Upper lobe of left lung (tissue), 6 donors: Measurements from ENCODE around the gene CEBPB. TPM values are rescaled to one million over a fixed set of nuclear protein-coding genes. Genes with fewer than 3 reads are reported as not detected.

Experiments
- ATAC-seq, 2 donors: fragments of 200-7000 bp; cut with Tn5 transposase; one replicate each; pipeline ENCODE4 v1.9.1; 2022; ENCODE audit warnings: mild to moderate bottlenecking in 2 of 2, moderate library complexity in 2 of 2; ENCODE audit not compliant: low FRiP score in 2 of 2
- DNase-seq, 2 donors: peaks; one replicate each; pipeline ENCODE4 v3.0.0-alpha.2; 2019 to 2020
- H3K27ac ChIP-seq, 4 donors: fragments of 200-600 bp; sonication (generic); one replicate each; pipeline ENCODE4 v1.5.1; 2016 to 2019
- H3K27me3 ChIP-seq, 4 donors: fragments of 200-600 bp; sonication (generic); one replicate each; pipeline ENCODE4 v1.5.1; 2017 to 2019
- H3K36me3 ChIP-seq, 4 donors: fragments of 200-600 bp; sonication (generic); one replicate each; pipeline ENCODE4 v1.5.1; 2016 to 2019
- H3K4me1 ChIP-seq, 4 donors: fragments of 200-600 bp; sonication (generic); one replicate each; pipeline ENCODE4 v1.5.1; 2018 to 2019
- H3K4me3 ChIP-seq, 4 donors: fragments of 200-600 bp; sonication (generic); one replicate each; pipeline ENCODE4 v1.5.1; 2017 to 2019; ENCODE audit warnings: mild to moderate bottlenecking in 2 of 4, moderate library complexity in 1 of 4
- H3K9me3 ChIP-seq, 4 donors: fragments of 200-600 bp; sonication (generic); one replicate each; pipeline ENCODE4 v1.5.1; 2018 to 2019
- EP300 ChIP-seq, 4 donors: sonication (generic); formaldehyde crosslinking; IDR thresholded peaks; one replicate each; pipeline ENCODE4 v1.5.1; 2017; ENCODE audit warnings: antibody characterized with exemption in 4 of 4, control low read depth in 2 of 4
- POLR2A ChIP-seq, 4 donors: fragments of 450-650 bp; IDR thresholded peaks; one replicate each; pipeline ENCODE4 v1.5.1; 2016 to 2017; ENCODE audit warnings: antibody characterized with exemption in 4 of 4, mild to moderate bottlenecking in 2 of 4
- POLR2AphosphoS5 ChIP-seq, 2 donors: sonication (generic); formaldehyde crosslinking; IDR thresholded peaks; one replicate each; pipeline ENCODE4 v1.5.1; 2017; ENCODE audit warnings: antibody characterized with exemption in 2 of 2
- WGBS, 2 donors: methylation state at CpG; one replicate each; pipeline ENCODE4 v1.1.5; 2017 to 2018; 5-methylcytosine and 5-hydroxymethylcytosine counted together
- total RNA-seq, 6 donors: library from RNA; depleted of rRNA in 4 of 6; stranded (reverse); fragments of >200 nt in 4 of 6; gene quantifications; one replicate each; pipeline versions ENCODE4 v1.1.0 to v1.2.1, GENCODE V29; 2016 to 2021
- TF ChIP-seq, protein P1 (sequence below), 6 experiments: fragments of 450-650 bp in 4 of 6; fragments of 200-600 bp in 2 of 6; sonication (generic) in 2 of 6; IDR thresholded peaks; one replicate each; pipeline ENCODE4 v1.5.1; 2016 to 2019; ENCODE audit warnings: antibody characterized with exemption in 6 of 6
- donor health status: DM: no; HTN: no; CAD: no; lungs with moderate emphysema.
- donor health status: DM: no; HTN: yes; CAD: no; lungs with severe emphysema.

The CEBPB gene
- total RNA-seq, 6 donors from 2014 or later = 161 to 411 (median 292) TPM

DNA sequence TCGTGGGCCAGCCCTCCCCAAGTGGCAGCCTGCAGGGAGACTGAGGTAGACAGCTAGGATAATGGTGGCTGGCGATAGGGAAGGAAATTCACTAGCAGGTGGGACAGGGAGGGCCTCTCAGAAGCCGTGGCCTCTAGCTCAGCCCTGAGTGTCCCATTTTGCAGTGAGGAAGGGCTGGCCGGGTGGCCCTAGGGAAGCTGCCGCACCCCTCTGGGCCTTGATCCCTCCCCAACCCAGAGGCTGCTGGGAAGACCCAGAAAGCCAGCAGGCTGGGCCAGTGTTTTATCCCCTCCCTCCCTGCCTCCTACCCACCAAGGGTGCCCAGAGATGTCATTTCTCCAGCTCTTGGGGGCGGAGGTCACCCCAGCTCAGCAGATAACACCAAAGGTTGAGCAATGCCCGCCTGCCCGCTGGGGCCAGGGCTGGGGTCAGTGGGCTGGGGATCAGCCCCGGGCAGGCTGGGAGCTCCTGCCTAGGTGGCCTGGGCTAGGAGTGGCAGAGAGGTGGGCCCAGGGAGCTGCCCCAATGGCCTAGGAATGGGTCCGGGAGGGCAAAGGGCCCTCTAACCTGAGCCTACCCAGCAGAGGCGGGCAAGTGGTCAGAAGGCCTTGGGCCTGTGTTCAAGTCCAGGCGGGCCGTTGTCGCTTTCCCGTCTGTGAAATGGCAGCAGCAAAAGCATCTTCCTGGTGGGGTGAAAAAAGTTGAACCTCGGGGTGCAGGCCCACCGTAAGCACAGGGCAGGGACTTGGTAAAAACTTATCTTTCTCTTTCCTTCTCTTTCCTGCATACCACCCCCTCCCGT lies 1.6 kb upstream of the CEBPB start:
- WGBS, 2 donors = 85 to 86% methylated on average over 14 to 18 of the region's 18 CpGs
- peaks cover 20 to 37% (median 31%) of the 10 kb centered on the region in 4 donors for H3K4me1 ChIP-seq

DNA sequence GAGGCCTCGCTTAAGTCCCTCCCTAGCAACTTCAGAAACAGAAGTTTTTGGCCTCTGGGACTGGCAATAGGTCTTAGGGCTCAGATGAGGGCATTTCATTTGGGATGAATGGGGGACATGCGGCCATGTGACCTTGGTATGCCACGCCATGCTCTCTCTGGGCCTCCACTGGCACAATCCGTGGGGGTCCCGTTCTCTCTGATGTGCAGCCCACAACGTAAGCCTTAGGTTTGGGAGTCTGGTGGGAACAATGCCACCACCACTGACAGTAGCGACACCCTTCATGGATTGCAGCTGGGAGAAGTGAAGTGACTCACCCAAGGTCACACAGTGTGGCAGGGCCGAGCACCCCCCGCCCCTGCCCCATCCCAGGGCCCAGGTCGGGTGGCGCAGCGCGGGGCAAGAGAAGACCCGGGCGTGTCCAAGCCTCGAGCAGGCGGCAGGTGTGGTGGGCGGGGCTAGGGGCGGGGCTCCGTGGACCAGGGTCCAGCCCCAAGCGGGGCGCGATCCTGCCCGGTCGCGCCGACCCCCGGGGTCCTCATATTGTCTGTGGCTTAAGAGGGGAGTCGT lies 864 bp upstream of the CEBPB start:
- H3K4me1 ChIP-seq = peaks cover 26 to 44% (median 38%) of the 10 kb centered on the region in 4 donors
- H3K27ac ChIP-seq = peak overlapping the region; percentile 98 to 100 (median 100)
- DNase-seq = peak; percentile 63 to 95
- H3K4me3 ChIP-seq = peak overlapping the region in 3 of 4 donors; percentile 71 to 94 (median 80)
- H3K9me3 ChIP-seq = no peaks in the 10 kb centered on the region
- peak; percentile 0 to 27 for ATAC-seq
- WGBS, 2 donors = 39 to 49% methylated on average over 7 to 28 of the region's 29 CpGs
- H3K36me3 ChIP-seq = peaks cover 0 to 27% (median 14%) of the 10 kb centered on the region in 4 donors
- TF ChIP-seq POLR2AphosphoS5 (IDR thresholded peaks at IDR 0.05) (no peak), POLR2A (IDR thresholded peaks at IDR 0.05) (no peak)
- TF ChIP-seq, protein P1, sequence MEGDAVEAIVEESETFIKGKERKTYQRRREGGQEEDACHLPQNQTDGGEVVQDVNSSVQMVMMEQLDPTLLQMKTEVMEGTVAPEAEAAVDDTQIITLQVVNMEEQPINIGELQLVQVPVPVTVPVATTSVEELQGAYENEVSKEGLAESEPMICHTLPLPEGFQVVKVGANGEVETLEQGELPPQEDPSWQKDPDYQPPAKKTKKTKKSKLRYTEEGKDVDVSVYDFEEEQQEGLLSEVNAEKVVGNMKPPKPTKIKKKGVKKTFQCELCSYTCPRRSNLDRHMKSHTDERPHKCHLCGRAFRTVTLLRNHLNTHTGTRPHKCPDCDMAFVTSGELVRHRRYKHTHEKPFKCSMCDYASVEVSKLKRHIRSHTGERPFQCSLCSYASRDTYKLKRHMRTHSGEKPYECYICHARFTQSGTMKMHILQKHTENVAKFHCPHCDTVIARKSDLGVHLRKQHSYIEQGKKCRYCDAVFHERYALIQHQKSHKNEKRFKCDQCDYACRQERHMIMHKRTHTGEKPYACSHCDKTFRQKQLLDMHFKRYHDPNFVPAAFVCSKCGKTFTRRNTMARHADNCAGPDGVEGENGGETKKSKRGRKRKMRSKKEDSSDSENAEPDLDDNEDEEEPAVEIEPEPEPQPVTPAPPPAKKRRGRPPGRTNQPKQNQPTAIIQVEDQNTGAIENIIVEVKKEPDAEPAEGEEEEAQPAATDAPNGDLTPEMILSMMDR (IDR thresholded peaks at IDR 0.05) = no peak
- H3K27me3 ChIP-seq = no peaks in the 10 kb centered on the region

More for the DNA sequence above, 1.6 kb upstream of the CEBPB start:
- Histone ChIP-seq H3K4me3 (no peak overlapping the region), H3K27ac (peak overlapping the region; percentile 98 to 100 (median 100)), H3K36me3 (peaks cover 0 to 20% (median 9%) of the 10 kb centered on the region in 4 donors), H3K27me3 (no peaks in the 10 kb centered on the region), H3K9me3 (no peaks in the 10 kb centered on the region)
- ATAC-seq (no peak), DNase-seq (peak; percentile 27 to 83)
- TF ChIP-seq, protein P1 (IDR thresholded peaks at IDR 0.05) = no peak
- no peak for TF ChIP-seq EP300 (IDR thresholded peaks at IDR 0.05)
- no peak for TF ChIP-seq POLR2A (IDR thresholded peaks at IDR 0.05)
- TF ChIP-seq POLR2AphosphoS5 (IDR thresholded peaks at IDR 0.05) = no peak

DNA sequence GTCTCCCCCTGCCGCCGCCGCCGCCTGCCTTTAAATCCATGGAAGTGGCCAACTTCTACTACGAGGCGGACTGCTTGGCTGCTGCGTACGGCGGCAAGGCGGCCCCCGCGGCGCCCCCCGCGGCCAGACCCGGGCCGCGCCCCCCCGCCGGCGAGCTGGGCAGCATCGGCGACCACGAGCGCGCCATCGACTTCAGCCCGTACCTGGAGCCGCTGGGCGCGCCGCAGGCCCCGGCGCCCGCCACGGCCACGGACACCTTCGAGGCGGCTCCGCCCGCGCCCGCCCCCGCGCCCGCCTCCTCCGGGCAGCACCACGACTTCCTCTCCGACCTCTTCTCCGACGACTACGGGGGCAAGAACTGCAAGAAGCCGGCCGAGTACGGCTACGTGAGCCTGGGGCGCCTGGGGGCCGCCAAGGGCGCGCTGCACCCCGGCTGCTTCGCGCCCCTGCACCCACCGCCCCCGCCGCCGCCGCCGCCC lies 474 bp downstream of the CEBPB start:
- 0% methylated on average over 42 of the region's 69 CpGs; no CpG with 5 or more reads in 1 of the 2 donors for WGBS, 2 donors
- Histone ChIP-seq H3K9me3 (no peaks in the 10 kb centered on the region), H3K4me3 (peak overlapping the region; percentile 71 to 94 (median 80)), H3K27me3 (no peaks in the 10 kb centered on the region), H3K36me3 (peaks cover 0 to 40% (median 14%) of the 10 kb centered on the region in 4 donors), H3K27ac (peak overlapping the region; percentile 98 to 100 (median 100)), H3K4me1 (peaks cover 36 to 48% (median 43%) of the 10 kb centered on the region in 4 donors)
- TF ChIP-seq, protein P1 (IDR thresholded peaks at IDR 0.05) = peak in 1 of 6 experiments; percentile 38
- peak in 2 of 4 donors; percentile 4 to 14 for TF ChIP-seq POLR2A (IDR thresholded peaks at IDR 0.05)
- no peak for TF ChIP-seq EP300 (IDR thresholded peaks at IDR 0.05)
- DNase-seq (peak; percentile 65 to 96), ATAC-seq (peak in 1 of 2 donors; percentile 26)

DNA sequence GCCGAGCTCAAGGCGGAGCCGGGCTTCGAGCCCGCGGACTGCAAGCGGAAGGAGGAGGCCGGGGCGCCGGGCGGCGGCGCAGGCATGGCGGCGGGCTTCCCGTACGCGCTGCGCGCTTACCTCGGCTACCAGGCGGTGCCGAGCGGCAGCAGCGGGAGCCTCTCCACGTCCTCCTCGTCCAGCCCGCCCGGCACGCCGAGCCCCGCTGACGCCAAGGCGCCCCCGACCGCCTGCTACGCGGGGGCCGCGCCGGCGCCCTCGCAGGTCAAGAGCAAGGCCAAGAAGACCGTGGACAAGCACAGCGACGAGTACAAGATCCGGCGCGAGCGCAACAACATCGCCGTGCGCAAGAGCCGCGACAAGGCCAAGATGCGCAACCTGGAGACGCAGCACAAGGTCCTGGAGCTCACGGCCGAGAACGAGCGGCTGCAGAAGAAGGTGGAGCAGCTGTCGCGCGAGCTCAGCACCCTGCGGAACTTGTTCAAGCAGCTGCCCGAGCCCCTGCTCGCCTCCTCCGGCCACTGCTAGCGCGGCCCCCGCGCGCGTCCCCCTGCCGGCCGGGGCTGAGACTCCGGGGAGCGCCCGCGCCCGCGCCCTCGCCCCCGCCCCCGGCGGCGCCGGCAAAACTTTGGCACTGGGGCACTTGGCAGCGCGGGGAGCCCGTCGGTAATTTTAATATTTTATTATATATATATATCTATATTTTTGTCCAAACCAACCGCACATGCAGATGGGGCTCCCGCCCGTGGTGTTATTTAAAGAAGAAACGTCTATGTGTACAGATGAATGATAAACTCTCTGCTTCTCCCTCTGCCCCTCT lies 1.1 kb downstream of the CEBPB start:
- peaks cover 34 to 45% (median 42%) of the 10 kb centered on the region in 4 donors for H3K4me1 ChIP-seq
- H3K27me3 ChIP-seq = no peaks in the 10 kb centered on the region
- no peaks in the 10 kb centered on the region for H3K9me3 ChIP-seq
- peak in 1 of 2 donors; percentile 18 for ATAC-seq
- peak; percentile 43 to 94 for DNase-seq
- peak overlapping the region; percentile 60 to 94 (median 76) for H3K4me3 ChIP-seq
- TF ChIP-seq POLR2AphosphoS5 (IDR thresholded peaks at IDR 0.05) (peak; percentile 65 to 82), POLR2A (IDR thresholded peaks at IDR 0.05) (peak in 3 of 4 donors; percentile 58 to 77 (median 63)), EP300 (IDR thresholded peaks at IDR 0.05) (no peak)
- TF ChIP-seq, protein P1 (IDR thresholded peaks at IDR 0.05) = peak; percentile 33 to 88 (median 69)
- H3K27ac ChIP-seq = peak overlapping the region; percentile 98 to 100 (median 100)
- WGBS, 2 donors = 0 to 1% methylated on average over 36 to 47 of the region's 96 CpGs
- H3K36me3 ChIP-seq = peaks cover 0 to 46% (median 14%) of the 10 kb centered on the region in 4 donors
